Panc1 (cell line): ENCODE measurements around the gene CPEB1. TPM values are rescaled to one million over a fixed set of nuclear protein-coding genes. Genes with fewer than 3 reads are reported as not detected.

Experiments used
- ATAC-seq: fragments of 200-7000 bp; cut with Tn5 transposase; 2 replicates; pipeline ENCODE4 v1.9.1; 2020; ENCODE audit warnings: mild to moderate bottlenecking, moderate library complexity
- BruUV-seq: library from RNA; stranded (reverse); fragments of 400-500 nt; replicated peaks from 2 replicates; lab custom pipeline; 2021; lab: Mats Ljungman, UMichigan
- CTCF ChIA-PET: fragments of 300-600 bp; sonication (Branson Sonifier 250); formaldehyde crosslinking; loops from one replicate; lab custom pipeline; 2022; ENCODE audit warnings: antibody characterized with exemption; lab: Charles Lee
- POLR2A ChIA-PET: fragments of 300-600 bp; sonication (Branson Sonifier 250); formaldehyde crosslinking; loops from one replicate; lab custom pipeline; 2022; ENCODE audit warnings: antibody characterized with exemption; lab: Charles Lee
- DNase-seq: peaks from one replicate; pipeline ENCODE4 v3.0.0-alpha.2; 2010; ENCODE audit warnings: low read depth, low spot score
- H3K27ac ChIP-seq: 2 replicates; pipeline ENCODE4 v1.5.1; 2011; ENCODE audit warnings: mild to moderate bottlenecking, low read length, inconsistent platforms
- H3K27me3 ChIP-seq: fragments of 200-500 bp; sonication (Bioruptor generic); 2 replicates; pipeline ENCODE4 v1.6.0; 2014; ENCODE audit warnings: low read length, inconsistent platforms; ENCODE audit not compliant: control insufficient read depth, insufficient read depth
- H3K36me3 ChIP-seq: fragments of 200-500 bp; sonication (Bioruptor generic); 2 replicates; pipeline ENCODE4 v1.5.1; 2014; ENCODE audit warnings: inconsistent platforms, mild to moderate bottlenecking, low read length, moderate library complexity; ENCODE audit not compliant: control insufficient read depth, insufficient read depth
- H3K4me1 ChIP-seq: 2 replicates; pipeline ENCODE4 v1.5.1; 2011; ENCODE audit warnings: inconsistent platforms, mild to moderate bottlenecking, low read length, moderate library complexity; ENCODE audit not compliant: control insufficient read depth, insufficient read depth
- H3K4me3 ChIP-seq, 2 experiments: 2 replicates each; pipeline ENCODE4 v1.5.1; 2011 to 2012; ENCODE audit warnings: low read depth in 2 of 2, low read length in 2 of 2, mild to moderate bottlenecking in 2 of 2, inconsistent platforms in 1 of 2, moderate library complexity in 1 of 2
- H3K9me3 ChIP-seq: fragments of 200-500 bp; sonication (Bioruptor generic); 2 replicates; pipeline ENCODE4 v1.5.1; 2014; ENCODE audit warnings: low read depth, mild to moderate bottlenecking, inconsistent platforms, low read length, moderate library complexity; ENCODE audit not compliant: control insufficient read depth, insufficient read depth
- POLR2AphosphoS5 ChIP-seq: IDR thresholded peaks from 2 replicates; pipeline ENCODE4 v1.6.1; 2012; ENCODE audit warnings: mild to moderate bottlenecking, low read depth, low read length, moderate library complexity
- REST ChIP-seq, 2 experiments: IDR thresholded peaks; 2 replicates each; pipeline ENCODE4 v1.6.1; 2011 to 2012; ENCODE audit warnings: low read depth in 2 of 2, control low read depth in 1 of 2, low read length in 1 of 2, mild to moderate bottlenecking in 1 of 2, moderate library complexity in 1 of 2; ENCODE audit not compliant: insufficient read depth in 1 of 2
- SIN3A ChIP-seq: IDR thresholded peaks from 2 replicates; pipeline ENCODE4 v1.6.1; 2012; ENCODE audit warnings: low read depth, mild to moderate bottlenecking, low read length, moderate library complexity, borderline replicate concordance; ENCODE audit not compliant: insufficient read depth
- TCF7L2 ChIP-seq: IDR thresholded peaks from 2 replicates; pipeline ENCODE4 v1.6.1; 2011; ENCODE audit warnings: mild to moderate bottlenecking, low read depth, low read length, inconsistent platforms
- in situ Hi-C: cut with HindIII; loops from 2 replicates; pipeline ENCODE4 v1.10.0; 2016; ENCODE audit warnings: low sequenced_read_pairs, low pct_unique_long_range_greater_than_20kb
- intact Hi-C: fragments of 100-400 bp; cut with micrococcal nuclease; formaldehyde crosslinking; loops from one replicate; pipeline ENCODE4 v1.10.0; 2022; ENCODE audit not compliant: unreplicated experiment
- total RNA-seq: library from RNA; stranded (reverse); gene quantifications from one replicate; pipeline ENCODE4 v1.2.1, GENCODE V29; 2021; ENCODE audit not compliant: unreplicated experiment
- TF ChIP-seq, protein P1 (sequence below): fragments of 450-650 bp; IDR thresholded peaks from 2 replicates; pipeline ENCODE4 v1.5.1; 2017; ENCODE audit warnings: mild to moderate bottlenecking

CPEB1 gene
- total RNA-seq, 1 experiment from 2014 or later, result 19.5 TPM

GRCh38 chr15:82641129-82641798 lies 5.9 kb downstream of the CPEB1 start:
- Histone ChIP-seq H3K4me1 (peaks cover 27% of the 10 kb centered on the region), H3K36me3 (no peaks in the 10 kb centered on the region), H3K4me3 (no peak overlapping the region), H3K27ac (no peak overlapping the region), H3K9me3 (no peaks in the 10 kb centered on the region), H3K27me3 (no peaks in the 10 kb centered on the region)
- ChIA-PET CTCF (no interaction called here), POLR2A (interaction anchor here (0.6 kb wide), 1 partner anchor 67 kb away, joined by 3 read pairs; no protein-coding TSS in a partner anchor)
- DNase-seq (no peak), ATAC-seq (no peak)
- TF ChIP-seq SIN3A (no peak), REST (IDR thresholded peaks at IDR 0.05; ENCODE audit: insufficient read depth in 1 of 2, low read depth in 2 of 2, low read length in 1 of 2) (no peak), POLR2AphosphoS5 (no peak), TCF7L2 (no peak)
- TF ChIP-seq, protein P1, sequence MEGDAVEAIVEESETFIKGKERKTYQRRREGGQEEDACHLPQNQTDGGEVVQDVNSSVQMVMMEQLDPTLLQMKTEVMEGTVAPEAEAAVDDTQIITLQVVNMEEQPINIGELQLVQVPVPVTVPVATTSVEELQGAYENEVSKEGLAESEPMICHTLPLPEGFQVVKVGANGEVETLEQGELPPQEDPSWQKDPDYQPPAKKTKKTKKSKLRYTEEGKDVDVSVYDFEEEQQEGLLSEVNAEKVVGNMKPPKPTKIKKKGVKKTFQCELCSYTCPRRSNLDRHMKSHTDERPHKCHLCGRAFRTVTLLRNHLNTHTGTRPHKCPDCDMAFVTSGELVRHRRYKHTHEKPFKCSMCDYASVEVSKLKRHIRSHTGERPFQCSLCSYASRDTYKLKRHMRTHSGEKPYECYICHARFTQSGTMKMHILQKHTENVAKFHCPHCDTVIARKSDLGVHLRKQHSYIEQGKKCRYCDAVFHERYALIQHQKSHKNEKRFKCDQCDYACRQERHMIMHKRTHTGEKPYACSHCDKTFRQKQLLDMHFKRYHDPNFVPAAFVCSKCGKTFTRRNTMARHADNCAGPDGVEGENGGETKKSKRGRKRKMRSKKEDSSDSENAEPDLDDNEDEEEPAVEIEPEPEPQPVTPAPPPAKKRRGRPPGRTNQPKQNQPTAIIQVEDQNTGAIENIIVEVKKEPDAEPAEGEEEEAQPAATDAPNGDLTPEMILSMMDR, result no peak
- no TSS peak for BruUV-seq
- intact Hi-C loops, result no loop called here
- in situ Hi-C loops, result no loop called here

- Histone ChIP-seq H3K27me3 (no peaks in the 10 kb centered on the region), H3K27ac (no peak overlapping the region), H3K9me3 (no peaks in the 10 kb centered on the region), H3K4me1 (peaks cover 21% of the 10 kb centered on the region), H3K36me3 (no peaks in the 10 kb centered on the region), H3K4me3 (no peak overlapping the region)
- intact Hi-C loops (no loop called here), in situ Hi-C loops (no loop called here)
- ChIA-PET CTCF (no interaction called here), POLR2A (no interaction called here)
- TF ChIP-seq, protein P1, result no peak
- TF ChIP-seq POLR2AphosphoS5 (no peak), TCF7L2 (no peak), REST (IDR thresholded peaks at IDR 0.05; ENCODE audit: insufficient read depth in 1 of 2, low read depth in 2 of 2, low read length in 1 of 2) (no peak), SIN3A (no peak)
- BruUV-seq, result no TSS peak
- DNase-seq (no peak), ATAC-seq (no peak)
Measured at GRCh38 chr15:82640672-82641071, 6.5 kb downstream of the CPEB1 start.
